Measurements from ENCODE around the gene PUM2. TPM values are rescaled to one million over a fixed set of nuclear protein-coding genes. Genes with fewer than 3 reads are reported as not detected.

Gene PUM2
- polyA plus RNA-seq, 1 donor (not counting 4 experiments of a cell fraction or from before 2014, with no cell fraction given), result 47.5 TPM

- Histone ChIP-seq H2AFZ (ENCODE audit: control insufficient read depth, low read length) (no peak overlapping the region), H3K79me2 (ENCODE audit: control insufficient read depth, insufficient read depth, low read length) (peaks cover 44% of the 10 kb centered on the region), H3K4me1 (ENCODE audit: control insufficient read depth, extremely low read depth, insufficient read depth, low read length) (peaks cover 34% of the 10 kb centered on the region), H3K4me2 (ENCODE audit: control insufficient read depth, extremely low read depth, insufficient read depth, low read depth, low read length) (peak overlapping the region; percentile 58), H3K9ac (ENCODE audit: control insufficient read depth, extremely low read depth, insufficient read depth, low read length) (peak overlapping the region; percentile 96), H3K36me3 (ENCODE audit: control insufficient read depth in 2 of 2, extremely low read depth in 1 of 2, insufficient read depth in 2 of 2, low read length in 2 of 2) (peaks cover 1 to 24% of the 10 kb centered on the region in 2 experiments), H3K27ac (ENCODE audit: control insufficient read depth, insufficient read depth, low read length) (peak overlapping the region; percentile 96), H3K27me3 (ENCODE audit: control insufficient read depth, extremely low read depth, insufficient read depth, low read length) (no peaks in the 10 kb centered on the region), H3K4me3 (ENCODE audit: control insufficient read depth in 2 of 3, extremely low read depth in 1 of 3, insufficient read depth in 2 of 3, low read depth in 1 of 3, low read length in 3 of 3) (no peak overlapping the region), H3K9me1 (ENCODE audit: control insufficient read depth, extremely low read depth, insufficient read depth, low read length) (no peaks in the 10 kb centered on the region), H3K9me3 (ENCODE audit: control insufficient read depth, low read depth, low read length) (no peaks in the 10 kb centered on the region), H4K20me1 (ENCODE audit: control insufficient read depth, extremely low read depth, insufficient read depth, low read length) (no peaks in the 10 kb centered on the region)
- TF ChIP-seq CTCF (optimal IDR thresholded peaks at IDR 0.05 in 1 of 3, IDR thresholded peaks at IDR 0.05 in 1 of 3, conservative IDR thresholded peaks at IDR 0.05 in 1 of 3; ENCODE audit: extremely low read depth in 1 of 3, insufficient read depth in 2 of 3, low read length in 3 of 3) (no peak), EZH2 (IDR thresholded peaks at IDR 0.05; ENCODE audit: low read length) (no peak)
- no peak for FAIRE-seq
- no peak for DNase-seq (ENCODE audit: low read depth, low spot score)
- dilution Hi-C loops (cut with MboI; ENCODE audit: extremely low pct_ligation_motif_present, low sequenced_read_pairs), result no loop called here
Observed at GRCh38 chr2:20226152-20226545, 124.5 kb downstream of the PUM2 start.

- Histone ChIP-seq H2AFZ (ENCODE audit: control insufficient read depth, low read length) (no peak overlapping the region), H3K9ac (ENCODE audit: control insufficient read depth, extremely low read depth, insufficient read depth, low read length) (peak overlapping the region; percentile 96), H3K4me3 (ENCODE audit: control insufficient read depth in 2 of 3, extremely low read depth in 1 of 3, insufficient read depth in 2 of 3, low read depth in 1 of 3, low read length in 3 of 3) (peak overlapping the region; percentile 60 to 82 (median 65)), H4K20me1 (ENCODE audit: control insufficient read depth, extremely low read depth, insufficient read depth, low read length) (peaks cover 5% of the 10 kb centered on the region), H3K4me1 (ENCODE audit: control insufficient read depth, extremely low read depth, insufficient read depth, low read length) (peaks cover 34% of the 10 kb centered on the region), H3K9me1 (ENCODE audit: control insufficient read depth, extremely low read depth, insufficient read depth, low read length) (no peaks in the 10 kb centered on the region), H3K79me2 (ENCODE audit: control insufficient read depth, insufficient read depth, low read length) (peaks cover 50% of the 10 kb centered on the region), H3K27me3 (ENCODE audit: control insufficient read depth, extremely low read depth, insufficient read depth, low read length) (no peaks in the 10 kb centered on the region), H3K27ac (ENCODE audit: control insufficient read depth, insufficient read depth, low read length) (peak overlapping the region; percentile 96), H3K4me2 (ENCODE audit: control insufficient read depth, extremely low read depth, insufficient read depth, low read depth, low read length) (peak overlapping the region; percentile 58), H3K9me3 (ENCODE audit: control insufficient read depth, low read depth, low read length) (no peaks in the 10 kb centered on the region), H3K36me3 (ENCODE audit: control insufficient read depth in 2 of 2, extremely low read depth in 1 of 2, insufficient read depth in 2 of 2, low read length in 2 of 2) (peaks cover 4 to 30% of the 10 kb centered on the region in 2 experiments)
- no peak for DNase-seq (ENCODE audit: low read depth, low spot score)
- dilution Hi-C loops (cut with MboI; ENCODE audit: extremely low pct_ligation_motif_present, low sequenced_read_pairs), result no loop called here
- FAIRE-seq, result no peak
- no peak for TF ChIP-seq EZH2 (IDR thresholded peaks at IDR 0.05; ENCODE audit: low read length)
- peak in 1 of 3 experiments; percentile 77 for TF ChIP-seq CTCF (optimal IDR thresholded peaks at IDR 0.05 in 1 of 3, IDR thresholded peaks at IDR 0.05 in 1 of 3, conservative IDR thresholded peaks at IDR 0.05 in 1 of 3; ENCODE audit: extremely low read depth in 1 of 3, insufficient read depth in 2 of 3, low read length in 3 of 3)
Observed at GRCh38 chr2:20225294-20226151, 125.1 kb downstream of the PUM2 start.
